ENCODE data around the gene GALNTL6. TPM values are rescaled to one million over a fixed set of nuclear protein-coding genes. Genes with fewer than 3 reads are reported as not detected.

The GALNTL6 gene
- total RNA-seq, 1 donor from 2014 or later, result 2.1 TPM

DNA sequence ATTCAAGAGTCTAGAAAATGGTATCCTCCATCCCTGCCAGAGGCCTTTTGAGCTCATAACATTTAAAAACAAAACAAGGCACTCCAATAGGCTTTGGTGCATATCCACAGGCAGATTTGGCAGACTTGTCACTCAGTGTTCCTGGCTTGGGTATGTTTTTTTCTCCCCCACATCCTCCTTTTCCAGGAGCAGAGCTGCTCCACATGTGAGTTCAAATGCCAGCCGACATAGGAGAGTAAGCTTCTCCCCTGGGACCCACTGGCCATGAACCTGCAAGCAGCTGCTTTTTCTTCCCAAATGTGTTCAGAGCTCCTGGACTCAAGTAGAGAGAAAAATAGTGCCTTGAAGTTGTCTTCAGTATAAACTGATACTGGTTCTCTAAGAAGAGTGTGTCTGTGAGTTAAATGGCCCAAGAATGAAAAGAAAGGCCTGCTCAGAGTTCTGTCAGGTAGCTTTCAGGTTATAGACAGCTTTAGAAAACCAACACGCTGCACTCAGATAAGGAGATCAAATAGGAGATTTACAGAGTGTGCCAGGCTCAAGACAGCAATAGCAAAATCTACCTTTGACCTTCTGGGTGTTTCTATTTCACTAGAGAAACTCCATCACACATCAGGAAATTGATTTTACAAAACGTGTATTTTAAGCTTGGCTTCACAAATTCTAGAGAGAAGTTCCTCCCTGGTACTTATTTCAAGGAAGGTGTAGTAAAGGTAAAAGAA is 1192.9 kb downstream of the GALNTL6 start:
- Histone ChIP-seq H3K4me1 (ENCODE audit: control insufficient read depth in 3 of 3, insufficient read depth in 3 of 3, low read length in 3 of 3) (no peaks in the 10 kb centered on the region), H3K9ac (ENCODE audit: low read depth in 1 of 3, low read length in 3 of 3) (no peak overlapping the region), H3K9me3 (ENCODE audit: control insufficient read depth in 3 of 3, low read length in 3 of 3) (no peaks in the 10 kb centered on the region), H3K27ac (ENCODE audit: low read depth, low read length) (no peak overlapping the region), H3K27me3 (ENCODE audit: control insufficient read depth in 3 of 3, insufficient read depth in 3 of 3, low read length in 3 of 3) (no peaks in the 10 kb centered on the region), H3K36me3 (ENCODE audit: control insufficient read depth in 3 of 3, insufficient read depth in 3 of 3, low read length in 3 of 3) (no peaks in the 10 kb centered on the region), H3K4me3 (ENCODE audit: low read length in 3 of 3) (no peak overlapping the region)

DNA sequence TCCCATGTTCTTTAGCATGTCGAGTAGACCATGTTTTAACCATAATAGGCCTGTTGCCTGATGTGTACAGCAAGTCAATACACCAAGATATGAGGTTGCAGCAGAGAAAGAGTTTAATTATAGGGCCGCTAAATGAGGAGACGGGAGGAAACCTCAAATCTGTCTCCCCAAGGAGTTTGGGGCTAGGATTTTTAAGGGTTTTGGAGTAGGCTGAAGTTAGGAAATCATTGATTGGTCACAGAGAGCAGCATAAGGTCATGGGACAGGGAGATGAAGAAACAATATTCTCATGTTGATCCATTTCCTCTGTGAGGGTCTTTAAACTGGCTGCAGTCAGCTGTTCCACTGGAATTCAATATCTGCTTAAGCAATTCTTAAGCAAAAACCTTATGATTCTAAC is 1195.2 kb downstream of the GALNTL6 start:
- Histone ChIP-seq H3K27ac (ENCODE audit: low read depth, low read length) (no peak overlapping the region), H3K9ac (ENCODE audit: low read depth in 1 of 3, low read length in 3 of 3) (no peak overlapping the region), H3K27me3 (ENCODE audit: control insufficient read depth in 3 of 3, insufficient read depth in 3 of 3, low read length in 3 of 3) (no peaks in the 10 kb centered on the region), H3K36me3 (ENCODE audit: control insufficient read depth in 3 of 3, insufficient read depth in 3 of 3, low read length in 3 of 3) (no peaks in the 10 kb centered on the region), H3K4me3 (ENCODE audit: low read length in 3 of 3) (no peak overlapping the region), H3K4me1 (ENCODE audit: control insufficient read depth in 3 of 3, insufficient read depth in 3 of 3, low read length in 3 of 3) (no peaks in the 10 kb centered on the region), H3K9me3 (ENCODE audit: control insufficient read depth in 3 of 3, low read length in 3 of 3) (no peaks in the 10 kb centered on the region)

DNA sequence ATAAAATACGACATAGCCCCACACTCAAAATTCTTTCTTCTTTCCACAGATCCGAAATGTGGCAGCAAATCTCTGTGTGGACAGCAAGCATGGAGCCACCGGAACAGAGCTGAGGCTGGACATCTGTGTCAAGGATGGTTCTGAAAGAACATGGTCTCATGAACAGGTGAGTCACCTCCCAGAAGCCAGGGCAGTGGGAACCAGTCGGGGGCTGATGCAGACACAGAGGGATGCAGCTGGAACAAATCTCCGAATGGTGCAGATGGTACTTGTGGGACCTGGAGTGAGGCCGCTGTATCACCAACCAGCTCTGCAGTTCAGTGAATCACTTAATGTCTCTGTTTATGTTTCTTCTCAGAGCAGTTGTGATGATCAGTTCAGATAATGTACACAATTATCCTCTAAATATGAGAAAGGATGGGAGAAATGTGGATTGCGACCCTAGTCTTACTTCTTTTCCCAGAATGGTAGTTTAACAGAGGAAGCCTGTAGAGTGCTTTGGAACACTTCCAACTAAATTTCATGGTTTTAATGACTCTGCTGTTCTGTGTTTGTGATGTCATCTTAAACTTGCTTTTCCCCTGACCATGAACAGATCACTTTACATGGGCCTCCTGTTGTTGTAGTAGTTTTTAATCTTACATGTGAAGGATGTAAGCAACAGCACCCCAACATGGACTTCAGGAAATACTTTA is 1196.1 kb downstream of the GALNTL6 start:
- no peaks in the 10 kb centered on the region for H3K36me3 ChIP-seq (ENCODE audit: control insufficient read depth in 3 of 3, insufficient read depth in 3 of 3, low read length in 3 of 3)
- H3K27ac ChIP-seq (ENCODE audit: low read depth, low read length), result no peak overlapping the region
- H3K4me1 ChIP-seq (ENCODE audit: control insufficient read depth in 3 of 3, insufficient read depth in 3 of 3, low read length in 3 of 3), result no peaks in the 10 kb centered on the region
- no peaks in the 10 kb centered on the region for H3K9me3 ChIP-seq (ENCODE audit: control insufficient read depth in 3 of 3, low read length in 3 of 3)
- H3K4me3 ChIP-seq (ENCODE audit: low read length in 3 of 3), result no peak overlapping the region
- H3K27me3 ChIP-seq (ENCODE audit: control insufficient read depth in 3 of 3, insufficient read depth in 3 of 3, low read length in 3 of 3), result no peaks in the 10 kb centered on the region
- H3K9ac ChIP-seq (ENCODE audit: low read depth in 1 of 3, low read length in 3 of 3), result no peak overlapping the region

DNA sequence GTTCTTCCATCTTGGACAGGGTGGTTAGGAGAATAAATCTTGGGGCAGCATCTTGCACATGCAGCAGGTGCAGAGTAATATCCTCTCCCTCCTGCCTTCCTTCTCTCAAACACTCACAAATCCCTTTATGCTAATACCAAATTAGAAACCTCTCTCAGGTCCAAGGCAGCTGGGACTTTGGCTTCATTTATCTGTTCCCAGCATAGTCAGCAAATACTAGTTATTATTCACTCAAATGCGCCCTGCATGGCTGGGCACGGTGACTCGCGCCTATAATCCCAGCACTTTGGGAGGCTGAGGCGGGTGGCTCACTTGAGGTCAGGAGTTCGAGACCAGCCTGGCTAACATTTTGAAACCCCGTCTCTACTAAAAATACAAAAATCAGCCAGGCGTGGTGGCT is 1199.4 kb downstream of the GALNTL6 start:
- no peaks in the 10 kb centered on the region for H3K4me1 ChIP-seq (ENCODE audit: control insufficient read depth in 3 of 3, insufficient read depth in 3 of 3, low read length in 3 of 3)
- H3K36me3 ChIP-seq (ENCODE audit: control insufficient read depth in 3 of 3, insufficient read depth in 3 of 3, low read length in 3 of 3), result no peaks in the 10 kb centered on the region
- no peak overlapping the region for H3K9ac ChIP-seq (ENCODE audit: low read depth in 1 of 3, low read length in 3 of 3)
- no peak overlapping the region for H3K4me3 ChIP-seq (ENCODE audit: low read length in 3 of 3)
- H3K27me3 ChIP-seq (ENCODE audit: control insufficient read depth in 3 of 3, insufficient read depth in 3 of 3, low read length in 3 of 3), result no peaks in the 10 kb centered on the region
- no peaks in the 10 kb centered on the region for H3K9me3 ChIP-seq (ENCODE audit: control insufficient read depth in 3 of 3, low read length in 3 of 3)
- H3K27ac ChIP-seq (ENCODE audit: low read depth, low read length), result no peak overlapping the region

DNA sequence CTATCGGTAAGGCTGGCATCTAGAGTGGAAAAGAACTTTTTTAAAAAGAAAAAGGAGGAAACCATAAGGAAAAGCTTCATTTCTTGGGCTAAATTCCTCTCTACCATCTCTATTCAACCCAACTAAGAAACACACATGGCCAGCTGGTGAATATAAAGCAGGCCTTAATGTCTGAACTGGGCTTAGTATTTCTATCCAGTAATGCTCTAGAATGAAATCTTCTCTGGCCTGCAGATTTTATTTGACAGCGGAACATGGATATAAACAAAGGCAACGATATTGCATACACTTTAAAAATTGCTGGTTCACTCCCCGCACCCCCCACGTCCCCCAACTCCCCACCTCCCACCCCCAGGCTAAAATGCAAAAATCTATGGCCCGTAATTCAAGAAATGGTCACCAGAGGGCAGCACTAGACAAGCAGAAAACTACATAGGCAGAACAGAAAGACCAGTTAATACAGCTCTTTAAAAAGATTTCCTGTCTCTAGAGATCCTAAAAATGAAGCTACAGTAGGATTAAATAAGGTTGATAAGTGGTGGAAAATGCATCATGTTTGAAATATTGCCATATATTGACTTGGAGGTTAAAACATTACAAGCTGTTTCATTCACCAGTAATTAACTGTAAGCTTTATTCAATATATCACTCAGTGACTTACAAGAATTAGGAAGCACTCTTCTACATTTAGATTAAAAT is 1200.2 kb downstream of the GALNTL6 start:
- H3K27ac ChIP-seq (ENCODE audit: low read depth, low read length), result no peak overlapping the region
- no peak overlapping the region for H3K9ac ChIP-seq (ENCODE audit: low read depth in 1 of 3, low read length in 3 of 3)
- H3K9me3 ChIP-seq (ENCODE audit: control insufficient read depth in 3 of 3, low read length in 3 of 3), result no peaks in the 10 kb centered on the region
- no peaks in the 10 kb centered on the region for H3K36me3 ChIP-seq (ENCODE audit: control insufficient read depth in 3 of 3, insufficient read depth in 3 of 3, low read length in 3 of 3)
- H3K27me3 ChIP-seq (ENCODE audit: control insufficient read depth in 3 of 3, insufficient read depth in 3 of 3, low read length in 3 of 3), result no peaks in the 10 kb centered on the region
- H3K4me3 ChIP-seq (ENCODE audit: low read length in 3 of 3), result no peak overlapping the region
- no peaks in the 10 kb centered on the region for H3K4me1 ChIP-seq (ENCODE audit: control insufficient read depth in 3 of 3, insufficient read depth in 3 of 3, low read length in 3 of 3)

DNA sequence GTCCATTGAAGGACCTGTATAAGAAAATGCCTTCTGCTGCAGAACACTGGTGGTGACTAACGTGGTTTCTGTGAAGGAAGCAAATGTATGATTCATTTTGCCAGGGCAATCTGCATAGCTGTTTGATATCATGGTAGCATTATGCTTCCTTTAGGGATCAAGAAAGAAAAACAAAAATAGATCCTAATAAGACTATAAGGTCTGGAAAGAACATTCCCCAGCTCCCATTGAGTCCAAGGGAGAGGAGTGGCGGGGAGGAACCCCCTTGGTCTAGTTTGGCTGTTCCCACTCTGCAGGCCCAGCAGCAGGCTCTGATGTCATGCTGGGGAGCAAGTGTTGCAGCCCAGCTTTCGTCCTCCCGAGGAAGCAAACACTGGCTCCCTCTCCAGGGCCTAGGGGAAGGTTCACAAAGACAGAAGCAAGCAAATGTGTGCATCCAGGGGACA is 1200.9 kb downstream of the GALNTL6 start:
- Histone ChIP-seq H3K27ac (ENCODE audit: low read depth, low read length) (no peak overlapping the region), H3K4me1 (ENCODE audit: control insufficient read depth in 3 of 3, insufficient read depth in 3 of 3, low read length in 3 of 3) (no peaks in the 10 kb centered on the region), H3K4me3 (ENCODE audit: low read length in 3 of 3) (no peak overlapping the region)

DNA sequence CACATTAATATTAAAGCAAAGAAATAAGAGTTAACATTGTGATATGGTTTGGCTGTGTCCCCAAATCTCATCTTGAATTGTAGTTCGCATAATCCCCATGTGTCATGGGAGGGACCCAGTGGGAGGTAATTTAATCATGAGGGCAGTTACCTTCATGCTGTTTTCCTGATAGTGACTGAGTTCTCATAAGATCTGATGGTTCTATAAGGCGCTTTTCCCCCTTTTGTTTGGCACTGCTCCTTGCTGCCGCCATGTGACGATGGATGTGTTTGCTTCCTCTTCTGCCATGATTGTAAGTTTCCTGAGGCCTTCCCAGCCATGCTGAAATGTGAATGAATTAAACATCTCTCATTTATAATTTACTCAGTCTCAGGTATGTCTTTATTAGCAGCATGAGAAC is 1201.6 kb downstream of the GALNTL6 start:
- H3K9me3 ChIP-seq (ENCODE audit: control insufficient read depth in 3 of 3, low read length in 3 of 3), result no peaks in the 10 kb centered on the region
- H3K9ac ChIP-seq (ENCODE audit: low read depth in 1 of 3, low read length in 3 of 3), result no peak overlapping the region
- no peak overlapping the region for H3K4me3 ChIP-seq (ENCODE audit: low read length in 3 of 3)
- peaks cover 0 to 3% (median 0%) of the 10 kb centered on the region in 3 donors for H3K27me3 ChIP-seq (ENCODE audit: control insufficient read depth in 3 of 3, insufficient read depth in 3 of 3, low read length in 3 of 3)
- H3K4me1 ChIP-seq (ENCODE audit: control insufficient read depth in 3 of 3, insufficient read depth in 3 of 3, low read length in 3 of 3), result no peaks in the 10 kb centered on the region
- no peaks in the 10 kb centered on the region for H3K36me3 ChIP-seq (ENCODE audit: control insufficient read depth in 3 of 3, insufficient read depth in 3 of 3, low read length in 3 of 3)
- H3K27ac ChIP-seq (ENCODE audit: low read depth, low read length), result no peak overlapping the region

More for the DNA sequence above, 1200.9 kb downstream of the GALNTL6 start:
- H3K9ac ChIP-seq (ENCODE audit: low read depth in 1 of 3, low read length in 3 of 3), result no peak overlapping the region
- no peaks in the 10 kb centered on the region for H3K36me3 ChIP-seq (ENCODE audit: control insufficient read depth in 3 of 3, insufficient read depth in 3 of 3, low read length in 3 of 3)
- no peaks in the 10 kb centered on the region for H3K9me3 ChIP-seq (ENCODE audit: control insufficient read depth in 3 of 3, low read length in 3 of 3)
- peaks cover 0 to 3% (median 0%) of the 10 kb centered on the region in 3 donors for H3K27me3 ChIP-seq (ENCODE audit: control insufficient read depth in 3 of 3, insufficient read depth in 3 of 3, low read length in 3 of 3)

DNA sequence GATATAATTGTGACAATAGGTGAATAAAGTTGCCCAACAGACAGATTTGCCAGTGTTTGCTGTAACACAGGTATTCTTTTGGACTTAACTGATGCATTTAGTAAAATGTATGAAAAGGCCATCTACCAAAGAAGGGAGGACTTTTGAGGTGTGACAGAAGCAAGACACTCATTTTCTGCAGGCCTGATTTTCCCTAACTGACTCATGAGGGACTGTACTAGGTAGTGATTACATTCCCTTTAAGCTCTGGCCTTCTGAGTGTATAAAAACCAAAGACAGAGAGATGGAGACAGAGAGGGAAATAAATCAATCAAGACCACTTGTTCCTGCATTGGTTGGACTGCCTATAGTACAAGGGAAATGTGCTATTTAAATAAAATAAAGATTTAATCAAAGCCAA is 1204.6 kb downstream of the GALNTL6 start:
- Histone ChIP-seq H3K36me3 (ENCODE audit: control insufficient read depth in 3 of 3, insufficient read depth in 3 of 3, low read length in 3 of 3) (no peaks in the 10 kb centered on the region), H3K4me1 (ENCODE audit: control insufficient read depth in 3 of 3, insufficient read depth in 3 of 3, low read length in 3 of 3) (no peaks in the 10 kb centered on the region), H3K27me3 (ENCODE audit: control insufficient read depth in 3 of 3, insufficient read depth in 3 of 3, low read length in 3 of 3) (peaks cover 0 to 6% (median 0%) of the 10 kb centered on the region in 3 donors), H3K27ac (ENCODE audit: low read depth, low read length) (no peak overlapping the region), H3K9ac (ENCODE audit: low read depth in 1 of 3, low read length in 3 of 3) (no peak overlapping the region), H3K9me3 (ENCODE audit: control insufficient read depth in 3 of 3, low read length in 3 of 3) (no peaks in the 10 kb centered on the region), H3K4me3 (ENCODE audit: low read length in 3 of 3) (no peak overlapping the region)

DNA sequence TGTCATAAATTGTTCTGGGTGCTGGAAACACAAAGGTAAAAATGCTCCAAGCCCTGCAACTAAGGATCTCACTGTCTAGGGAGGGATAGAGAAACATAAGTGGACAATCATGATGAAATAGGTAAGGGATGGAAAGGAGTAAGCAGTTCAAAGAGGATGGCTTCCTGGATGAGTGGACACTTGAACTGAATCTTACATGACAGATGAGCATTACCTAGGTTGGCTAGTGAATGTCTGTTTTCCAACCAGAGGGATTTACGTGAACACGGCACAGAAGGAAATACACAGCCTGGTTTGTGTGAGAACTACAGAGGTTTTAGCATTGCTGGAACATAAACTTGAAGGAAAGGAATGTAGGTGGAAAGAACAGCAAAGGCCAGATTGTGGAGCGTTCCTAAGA is 1205.2 kb downstream of the GALNTL6 start:
- H3K36me3 ChIP-seq (ENCODE audit: control insufficient read depth in 3 of 3, insufficient read depth in 3 of 3, low read length in 3 of 3), result no peaks in the 10 kb centered on the region
- H3K9me3 ChIP-seq (ENCODE audit: control insufficient read depth in 3 of 3, low read length in 3 of 3), result no peaks in the 10 kb centered on the region
- H3K27ac ChIP-seq (ENCODE audit: low read depth, low read length), result no peak overlapping the region
- H3K4me3 ChIP-seq (ENCODE audit: low read length in 3 of 3), result no peak overlapping the region
- H3K9ac ChIP-seq (ENCODE audit: low read depth in 1 of 3, low read length in 3 of 3), result no peak overlapping the region
- H3K4me1 ChIP-seq (ENCODE audit: control insufficient read depth in 3 of 3, insufficient read depth in 3 of 3, low read length in 3 of 3), result no peaks in the 10 kb centered on the region
- H3K27me3 ChIP-seq (ENCODE audit: control insufficient read depth in 3 of 3, insufficient read depth in 3 of 3, low read length in 3 of 3), result peaks cover 0 to 6% (median 0%) of the 10 kb centered on the region in 3 donors

DNA sequence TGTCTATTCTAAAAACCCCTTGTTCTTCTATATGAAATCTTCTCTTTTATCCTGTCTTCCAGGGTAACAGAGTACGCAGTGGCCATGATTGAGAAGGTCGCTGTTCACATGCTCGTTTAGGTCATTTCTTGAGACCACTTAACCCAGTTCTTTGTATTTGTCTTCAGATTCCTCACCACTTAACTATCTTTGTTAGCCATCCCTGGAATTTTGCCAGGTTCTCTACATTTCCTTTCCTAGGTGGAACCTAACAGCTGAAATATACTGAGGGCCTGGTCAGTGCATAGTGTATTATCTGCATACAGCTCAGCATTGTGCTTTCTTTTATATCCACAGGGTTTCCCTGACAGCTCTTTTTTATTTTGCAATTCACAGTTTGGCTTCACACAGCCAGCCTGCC is 1206.5 kb downstream of the GALNTL6 start:
- H3K4me1 ChIP-seq (ENCODE audit: control insufficient read depth in 3 of 3, insufficient read depth in 3 of 3, low read length in 3 of 3), result no peaks in the 10 kb centered on the region
- H3K9ac ChIP-seq (ENCODE audit: low read depth in 1 of 3, low read length in 3 of 3), result no peak overlapping the region
- H3K36me3 ChIP-seq (ENCODE audit: control insufficient read depth in 3 of 3, insufficient read depth in 3 of 3, low read length in 3 of 3), result no peaks in the 10 kb centered on the region
- peaks cover 0 to 6% (median 0%) of the 10 kb centered on the region in 3 donors for H3K27me3 ChIP-seq (ENCODE audit: control insufficient read depth in 3 of 3, insufficient read depth in 3 of 3, low read length in 3 of 3)
- no peak overlapping the region for H3K27ac ChIP-seq (ENCODE audit: low read depth, low read length)
- no peaks in the 10 kb centered on the region for H3K9me3 ChIP-seq (ENCODE audit: control insufficient read depth in 3 of 3, low read length in 3 of 3)
- no peak overlapping the region for H3K4me3 ChIP-seq (ENCODE audit: low read length in 3 of 3)

Measured in skeletal muscle tissue (tissue), 4 donors.